Retina (tissue), 1 donor: ENCODE measurements around the gene SOCS2.
A peak's percentile ranks its signal among the peaks of the same experiment; 100 is the strongest.
"Not testable (repeated sequence)": the region's sequence is repeated elsewhere in the genome, so short reads cannot be mapped to it uniquely, and the experiment has no call there.

Source experiments
- DNase-seq: peaks from one replicate; pipeline ENCODE4 v3.0.0-alpha.2; 2016

Gene SOCS2

GRCh38 chr12:93571925-93572711 is at the start of gene SOCS2:
TSS of gene SOCS2 (plus strand) at chr12:93572675. CDS start at chr12:93572898, 223 bp downstream.
- peak; percentile 76 for DNase-seq

DNA sequence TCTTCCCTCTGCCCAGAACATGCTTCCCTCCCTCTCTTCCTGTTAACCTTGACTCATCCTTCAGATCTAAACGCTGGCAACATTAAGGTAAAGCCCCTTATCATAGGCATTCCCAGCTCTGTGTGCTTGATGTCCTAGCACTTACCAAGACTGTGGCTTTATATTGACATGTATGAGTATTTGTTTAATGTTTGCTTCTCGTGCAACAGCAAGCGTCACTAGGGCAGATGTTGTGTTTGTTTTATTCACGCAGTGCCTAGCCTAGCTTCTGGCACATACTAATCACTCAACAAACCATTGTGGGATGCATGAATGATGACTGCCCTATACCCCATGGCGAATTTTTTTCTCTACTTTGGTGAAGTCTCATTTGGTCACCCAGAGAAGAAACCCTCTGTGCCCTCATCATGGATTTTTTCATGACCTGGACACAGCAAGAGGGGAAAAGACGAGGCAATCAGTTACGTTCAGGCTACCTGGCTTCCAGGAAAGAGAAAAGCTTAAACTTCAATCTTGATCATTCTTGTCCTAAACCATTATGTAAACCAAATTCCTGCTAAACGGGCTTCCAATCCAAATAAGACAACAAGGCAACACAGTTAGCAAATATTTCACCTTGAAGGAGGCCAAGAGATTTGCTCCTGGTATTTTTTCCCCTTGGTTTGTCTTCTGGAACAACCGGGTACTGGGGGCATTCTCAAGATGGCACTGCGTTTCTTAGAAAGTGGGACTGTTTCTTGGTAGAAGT is 47.9 kb upstream of the SOCS2 start:
- DNase-seq = no peak

DNA sequence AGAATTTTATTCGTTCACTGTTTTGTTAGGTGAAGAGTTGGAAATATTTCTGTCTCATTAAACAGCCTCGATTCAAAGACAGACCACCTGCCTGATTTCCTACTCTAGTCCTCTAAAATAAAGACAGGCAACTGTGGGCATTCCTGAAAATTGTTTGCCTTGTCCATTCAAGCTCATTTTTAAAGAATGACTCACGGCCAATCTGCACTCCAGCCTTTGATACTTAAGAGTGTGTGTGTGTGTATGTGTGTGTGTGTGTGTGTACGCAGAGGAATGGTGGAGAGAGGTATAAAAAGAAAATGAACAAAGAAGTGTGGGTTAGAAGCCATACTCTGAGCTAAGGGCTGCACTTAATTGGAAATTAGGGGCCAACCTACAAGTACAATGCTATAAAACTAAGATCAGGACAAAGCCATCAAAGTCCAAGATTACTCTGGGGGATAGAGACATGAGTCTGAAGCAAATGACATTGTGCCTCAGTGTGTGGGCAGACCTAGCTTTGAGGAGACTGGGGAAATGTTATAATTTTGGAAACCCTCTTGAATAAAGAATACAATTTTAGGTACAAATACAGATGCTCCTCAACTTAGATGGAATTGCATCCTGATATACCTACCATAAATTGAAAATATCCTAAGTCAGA is 45.6 kb upstream of the SOCS2 start:
- no peak for DNase-seq

DNA sequence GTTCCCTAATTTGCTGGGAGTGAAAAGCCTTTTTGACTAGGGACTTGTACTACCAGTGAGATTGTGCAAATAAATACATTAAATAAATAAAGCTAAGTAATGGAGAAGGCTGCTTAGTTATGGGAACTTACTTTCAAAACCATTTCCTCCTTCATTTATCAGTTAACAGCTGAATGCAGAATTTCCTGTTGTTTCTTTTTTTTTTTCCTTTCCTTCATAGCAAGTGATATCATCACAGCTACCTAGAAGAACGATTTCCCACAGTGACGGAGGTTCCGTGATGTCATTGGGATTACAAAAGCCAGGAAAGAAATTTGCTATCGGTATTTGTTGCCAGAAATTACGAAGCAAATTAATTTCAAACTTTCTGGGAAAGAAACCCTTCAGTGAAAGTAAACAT is 42.1 kb upstream of the SOCS2 start:
- DNase-seq = no peak

GRCh38 chr12:93533310-93533709 is 39.2 kb upstream of the SOCS2 start:
- DNase-seq = no peak

- DNase-seq = peak; percentile 51
These were observed 36.2 kb upstream of the SOCS2 start for GRCh38 chr12:93536111-93536765.

DNA sequence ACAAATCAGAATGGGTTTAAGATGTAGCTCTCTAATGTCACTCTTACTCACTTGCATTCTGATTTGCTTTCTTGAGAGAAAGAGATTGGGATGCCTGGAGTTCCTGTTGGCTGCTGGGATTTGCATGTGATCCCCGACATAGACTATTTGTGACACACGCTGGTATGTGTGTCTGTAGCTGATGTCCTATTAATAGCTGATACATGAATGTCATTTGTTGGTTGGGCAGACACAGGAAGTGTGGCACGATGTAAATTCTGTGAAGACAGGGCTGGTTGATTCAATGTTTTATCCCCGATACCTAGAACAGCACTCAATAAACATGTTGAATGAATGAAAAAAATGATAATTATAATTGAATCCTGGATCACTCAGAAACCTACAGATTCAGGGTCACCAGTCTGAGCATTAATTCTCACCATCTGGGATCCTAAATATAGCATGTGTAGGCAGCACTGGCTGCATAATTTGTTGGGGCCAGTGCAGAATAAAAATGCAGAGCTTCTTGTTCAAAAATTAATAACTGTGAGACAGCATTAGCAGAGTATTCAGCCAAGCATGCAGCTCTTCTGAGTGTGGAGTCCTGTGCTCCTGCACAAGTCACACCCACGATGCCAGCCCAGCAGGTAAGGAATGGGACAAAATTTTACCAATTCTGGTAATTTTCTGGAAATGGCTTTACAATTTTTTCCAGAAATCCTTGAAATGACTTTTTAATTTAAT is 35.5 kb upstream of the SOCS2 start:
- peak; percentile 45 for DNase-seq

DNA sequence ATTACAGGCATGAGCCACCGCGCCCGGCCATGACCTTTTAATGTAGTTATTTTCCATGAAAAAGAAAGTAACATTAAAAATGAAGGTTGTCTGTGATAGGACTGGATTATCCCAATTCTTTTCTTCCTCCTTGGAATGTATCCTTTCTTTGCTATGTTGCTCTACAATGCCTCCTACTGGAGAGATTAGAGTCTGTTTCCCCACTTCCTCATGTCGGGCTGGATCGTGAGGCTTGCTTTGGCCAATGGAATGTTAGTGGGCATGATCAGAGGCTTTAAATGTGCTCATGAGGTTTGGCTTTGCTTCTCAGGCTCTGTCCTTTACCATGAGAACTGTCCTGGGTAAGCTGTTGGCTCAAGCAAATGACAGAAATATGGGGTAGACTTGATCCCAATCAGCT is 34.7 kb upstream of the SOCS2 start:
- DNase-seq = no peak

DNA sequence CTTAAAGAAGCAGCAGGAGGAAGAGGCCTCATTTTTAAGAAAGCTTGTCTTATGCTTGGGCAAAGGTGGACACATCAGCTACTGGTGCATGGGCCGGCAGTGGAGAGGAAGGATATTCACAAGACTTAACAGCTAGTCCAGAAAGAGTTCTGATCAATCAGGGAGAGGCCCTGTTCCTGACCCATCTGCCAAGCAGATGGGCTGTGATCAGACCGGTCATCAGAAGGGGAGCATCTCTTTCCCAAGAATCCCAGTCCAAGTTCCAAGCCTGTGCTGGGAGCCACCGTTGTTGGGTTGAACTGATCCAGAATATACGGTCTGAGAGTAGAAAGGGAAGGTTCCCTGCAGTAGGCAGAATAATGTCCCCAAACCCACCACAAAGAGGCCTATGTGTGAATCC is 32.7 kb upstream of the SOCS2 start:
- DNase-seq = no peak

DNA sequence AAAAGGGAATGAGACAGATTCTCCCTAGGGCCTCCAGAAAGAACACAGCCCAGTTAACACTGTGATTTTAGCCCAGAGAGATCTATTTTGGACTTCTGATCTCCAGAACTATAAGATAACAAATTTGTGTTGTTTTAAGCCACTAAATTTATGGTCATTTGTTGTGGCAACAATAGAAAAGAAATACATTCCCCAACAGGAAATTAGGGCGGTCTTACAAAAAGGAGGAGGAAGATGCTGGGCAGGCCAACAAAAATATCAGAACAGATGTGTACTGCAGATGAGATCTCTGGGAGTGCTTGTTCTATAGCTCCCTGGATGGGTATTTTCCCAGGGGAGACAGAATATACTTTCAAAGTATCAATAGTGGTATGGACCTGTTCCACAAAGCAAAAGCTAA is 32.0 kb upstream of the SOCS2 start:
- DNase-seq = no peak

DNA sequence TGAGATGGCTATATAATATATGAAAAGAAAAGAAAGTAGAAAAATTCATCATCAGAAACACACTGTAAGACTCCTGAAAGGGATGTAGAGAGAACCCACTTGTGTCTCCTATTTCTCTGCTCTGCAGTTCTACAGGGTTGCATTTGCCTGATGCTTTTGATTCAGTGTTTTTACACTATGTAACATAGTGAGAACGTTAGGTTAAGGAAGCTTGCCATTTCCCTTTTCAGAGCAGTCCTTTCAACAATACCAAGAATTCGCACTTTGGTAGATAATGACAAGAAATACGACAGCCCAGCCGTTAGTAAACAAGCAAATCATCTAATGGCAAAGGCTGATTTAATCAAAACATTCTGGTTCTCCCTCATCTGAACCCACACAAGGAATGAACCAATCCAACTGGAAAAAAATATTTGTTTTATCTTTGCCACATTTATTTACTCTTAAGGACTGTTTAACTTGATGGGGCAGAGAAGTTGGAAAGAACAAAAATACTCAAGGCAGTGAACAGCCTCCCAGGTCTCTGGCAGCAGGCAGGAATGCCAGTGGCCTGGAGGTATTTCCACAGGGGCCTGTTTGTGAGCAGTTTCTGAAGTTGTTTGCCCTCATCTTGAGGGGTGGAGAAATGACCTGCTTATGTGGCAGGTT is 30.8 kb upstream of the SOCS2 start:
- DNase-seq = no peak

DNA sequence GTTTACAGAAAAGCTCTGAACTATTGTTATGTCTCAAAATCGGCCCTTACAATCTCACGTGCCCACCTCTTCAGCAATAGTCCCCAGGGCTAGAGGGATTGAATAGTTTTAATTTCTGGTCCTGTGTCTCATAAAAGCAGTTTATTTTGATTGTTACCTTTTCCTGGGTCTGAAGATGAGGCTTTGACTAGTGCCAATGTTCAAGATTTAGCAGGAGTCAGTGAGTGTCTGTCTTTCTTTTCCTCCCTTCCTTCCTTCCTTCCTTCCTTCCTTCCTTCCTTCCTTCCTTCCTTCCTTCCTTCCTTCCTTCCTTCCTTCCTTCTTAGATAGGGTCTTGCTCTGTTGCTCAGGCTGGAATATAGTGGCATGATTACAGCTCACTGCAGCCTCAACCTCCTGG is 24.7 kb upstream of the SOCS2 start:
- DNase-seq = no peak

GRCh38 chr12:93549174-93549573 is 23.3 kb upstream of the SOCS2 start:
- no peak for DNase-seq

DNA sequence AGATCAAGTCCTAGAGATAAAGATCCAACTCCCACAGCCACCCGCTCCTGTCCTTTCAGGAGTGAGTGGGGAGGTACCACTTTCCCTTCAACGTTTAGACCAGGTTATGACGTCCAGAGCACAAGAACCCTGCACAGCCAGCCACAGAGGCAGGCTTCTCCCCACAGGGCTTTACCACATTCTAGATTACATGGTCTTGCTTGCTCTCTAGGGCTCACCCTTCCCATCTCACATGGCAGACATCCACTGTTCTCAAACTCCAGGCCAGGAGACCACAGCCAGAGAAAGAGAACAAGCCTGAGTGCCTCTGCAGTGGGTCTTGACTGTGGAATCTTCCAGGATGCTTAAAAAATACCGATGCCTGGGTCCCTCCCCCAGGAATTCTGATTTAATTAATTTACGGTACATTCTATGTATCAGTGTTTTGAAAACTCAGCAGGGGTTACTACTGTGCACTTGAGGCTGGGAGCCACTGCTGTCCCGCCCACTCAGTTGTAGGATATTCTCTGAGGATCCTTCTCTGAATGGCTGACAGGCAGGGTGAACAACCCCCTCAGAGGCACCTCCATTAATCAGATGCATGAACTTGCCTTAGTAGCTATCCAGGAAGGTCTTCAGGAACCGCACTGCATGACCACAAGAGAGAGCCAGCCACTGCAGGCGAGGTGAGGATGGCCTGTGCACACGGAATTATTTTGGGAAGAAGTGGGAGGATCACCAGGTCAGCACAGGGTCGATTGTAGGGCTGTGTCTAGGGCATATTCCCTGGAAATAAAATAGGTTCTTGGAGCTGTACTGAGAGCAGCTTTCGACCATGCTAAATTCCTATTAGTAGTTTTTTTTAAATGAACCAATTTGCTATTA is 21.5 kb upstream of the SOCS2 start:
- no peak for DNase-seq

- no peak for DNase-seq
These were observed 20.0 kb upstream of the SOCS2 start for GRCh38 chr12:93552427-93552826.

GRCh38 chr12:93557879-93558278 is 14.6 kb upstream of the SOCS2 start:
- DNase-seq = not testable (repeated sequence)

DNA sequence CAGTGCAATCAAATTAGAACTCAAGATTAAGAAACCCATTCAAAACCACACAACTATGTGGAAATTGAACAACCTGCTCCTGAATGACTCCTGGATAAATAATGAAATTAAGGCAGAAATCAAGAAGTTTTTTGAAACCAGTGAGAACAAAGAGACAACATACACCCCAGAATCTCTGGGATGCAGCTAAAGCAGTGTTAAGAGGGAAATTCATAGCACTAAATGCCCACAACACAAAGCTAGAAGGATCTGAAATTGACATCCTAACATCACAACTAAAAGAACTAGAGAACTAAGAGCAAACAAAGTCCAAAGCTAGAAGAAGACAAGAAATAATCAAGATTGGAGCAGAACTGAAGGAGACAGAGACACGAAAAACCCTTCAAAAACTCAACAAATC is 13.8 kb upstream of the SOCS2 start:
- not testable (repeated sequence) for DNase-seq

DNA sequence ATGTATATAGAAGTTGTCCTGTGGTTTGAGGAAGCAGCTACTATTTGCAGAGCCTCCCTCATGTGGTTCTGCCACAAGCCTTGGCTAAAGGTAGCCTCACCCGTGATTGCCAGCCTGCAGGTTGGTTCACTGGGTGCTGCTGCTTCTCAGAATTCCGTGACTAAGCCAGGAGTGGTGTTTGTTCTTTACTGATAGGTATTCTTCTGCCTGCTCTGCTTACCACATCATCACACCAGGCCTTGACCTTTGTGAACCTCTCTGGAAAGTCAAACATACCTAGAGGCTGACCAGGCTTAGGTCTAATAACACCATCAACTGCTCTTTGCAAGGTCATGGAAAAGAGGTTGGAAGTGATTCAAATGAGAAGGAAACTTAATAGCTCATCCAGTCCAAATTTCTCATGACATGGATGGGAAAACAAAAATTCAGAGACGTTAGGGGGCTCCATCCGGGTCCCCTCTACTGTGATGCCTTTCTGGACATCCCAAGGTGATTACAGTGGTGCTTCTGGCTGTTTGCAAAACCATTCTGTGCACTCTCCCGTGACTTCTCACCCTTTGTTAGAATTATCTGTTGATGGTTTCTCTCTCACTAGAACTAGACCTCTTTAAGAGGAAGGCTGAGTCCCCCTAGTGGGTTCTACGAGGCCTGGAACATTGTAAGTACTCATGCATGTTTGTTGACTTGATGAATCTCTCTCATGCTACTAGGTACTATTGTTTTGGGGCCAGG is 8.5 kb upstream of the SOCS2 start:
- DNase-seq = no peak

GRCh38 chr12:93565760-93566159 is 6.7 kb upstream of the SOCS2 start:
- no peak for DNase-seq

DNA sequence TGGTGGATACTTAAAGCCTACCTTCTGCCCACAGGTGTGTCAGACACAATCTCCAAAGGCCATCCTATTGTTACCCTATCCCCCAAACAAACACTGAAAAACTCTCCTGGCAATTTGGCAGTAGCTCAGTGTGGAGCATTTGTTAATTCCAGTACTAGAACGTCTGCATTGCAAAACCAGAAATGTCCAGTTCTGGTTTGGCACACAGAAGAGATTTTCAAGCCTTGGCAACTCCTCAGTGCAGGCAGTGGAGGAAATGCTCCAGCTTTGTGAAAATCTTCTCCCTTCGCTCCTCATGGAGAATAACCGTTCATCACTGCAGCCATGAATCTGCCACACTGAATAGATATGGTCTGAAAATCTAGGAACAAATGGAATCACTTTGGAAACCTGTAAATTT is 5.3 kb upstream of the SOCS2 start:
- DNase-seq = no peak
